IMR-90 (cell line): ENCODE results near the gene MRC2.

Source experiments
- CHD1 ChIP-seq: IDR thresholded peaks from 2 replicates; pipeline ENCODE4 v1.6.1; 2012; ENCODE audit warnings: low read depth, low read length, improper control_type of control experiment
- CTCF ChIP-seq: conservative IDR thresholded peaks from 2 replicates; pipeline ENCODE4 v1.5.1; 2012; ENCODE audit warnings: mild to moderate bottlenecking, low read depth, low read length, improper control_type of control experiment
- NFE2L2 ChIP-seq: fragments of 150-350 bp; IDR thresholded peaks from 2 replicates; pipeline ENCODE4 v1.6.1; 2016; ENCODE audit warnings: low read depth, mild to moderate bottlenecking, low read length
- POLR2A ChIP-seq: IDR thresholded peaks from 2 replicates; pipeline ENCODE4 v1.6.1; 2012; ENCODE audit warnings: mild to moderate bottlenecking, low read depth, low read length

GRCh38 chr17:62599964-62600657, 27.4 kb upstream of the MRC2 start:
- TF ChIP-seq CTCF (no peak), POLR2A (no peak), CHD1 (no peak), NFE2L2 (no peak)
